ENCODE data around the gene CALB2.
A peak's percentile ranks its signal among the peaks of the same experiment; 100 is the strongest.

CALB2 gene

DNA sequence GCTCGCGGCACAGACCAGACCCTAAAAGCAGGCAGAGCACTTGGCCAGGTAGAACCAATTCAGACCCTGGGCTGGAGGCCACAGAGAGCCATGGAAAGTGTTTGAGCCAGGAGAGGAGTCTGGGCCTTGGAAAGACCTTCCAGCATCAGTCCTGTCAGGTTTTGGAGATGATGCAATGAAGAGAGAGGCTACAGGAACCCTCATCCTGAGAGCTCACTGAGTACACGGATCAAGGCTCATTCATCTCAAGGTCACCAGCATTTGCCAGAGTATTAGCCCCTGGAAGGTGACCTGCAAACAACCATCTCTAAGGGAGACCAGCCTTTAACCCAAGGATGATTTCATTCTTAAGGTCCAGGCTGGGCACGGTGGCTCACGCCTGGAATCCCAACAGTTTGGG is 55.5 kb downstream of the CALB2 start:
- no peak overlapping the region for H3K4me3 ChIP-seq (ENCODE audit: low read depth, low read length)
- TF ChIP-seq, protein P1, sequence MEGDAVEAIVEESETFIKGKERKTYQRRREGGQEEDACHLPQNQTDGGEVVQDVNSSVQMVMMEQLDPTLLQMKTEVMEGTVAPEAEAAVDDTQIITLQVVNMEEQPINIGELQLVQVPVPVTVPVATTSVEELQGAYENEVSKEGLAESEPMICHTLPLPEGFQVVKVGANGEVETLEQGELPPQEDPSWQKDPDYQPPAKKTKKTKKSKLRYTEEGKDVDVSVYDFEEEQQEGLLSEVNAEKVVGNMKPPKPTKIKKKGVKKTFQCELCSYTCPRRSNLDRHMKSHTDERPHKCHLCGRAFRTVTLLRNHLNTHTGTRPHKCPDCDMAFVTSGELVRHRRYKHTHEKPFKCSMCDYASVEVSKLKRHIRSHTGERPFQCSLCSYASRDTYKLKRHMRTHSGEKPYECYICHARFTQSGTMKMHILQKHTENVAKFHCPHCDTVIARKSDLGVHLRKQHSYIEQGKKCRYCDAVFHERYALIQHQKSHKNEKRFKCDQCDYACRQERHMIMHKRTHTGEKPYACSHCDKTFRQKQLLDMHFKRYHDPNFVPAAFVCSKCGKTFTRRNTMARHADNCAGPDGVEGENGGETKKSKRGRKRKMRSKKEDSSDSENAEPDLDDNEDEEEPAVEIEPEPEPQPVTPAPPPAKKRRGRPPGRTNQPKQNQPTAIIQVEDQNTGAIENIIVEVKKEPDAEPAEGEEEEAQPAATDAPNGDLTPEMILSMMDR (IDR thresholded peaks at IDR 0.05; ENCODE audit: low read depth, low read length) = no peak

DNA sequence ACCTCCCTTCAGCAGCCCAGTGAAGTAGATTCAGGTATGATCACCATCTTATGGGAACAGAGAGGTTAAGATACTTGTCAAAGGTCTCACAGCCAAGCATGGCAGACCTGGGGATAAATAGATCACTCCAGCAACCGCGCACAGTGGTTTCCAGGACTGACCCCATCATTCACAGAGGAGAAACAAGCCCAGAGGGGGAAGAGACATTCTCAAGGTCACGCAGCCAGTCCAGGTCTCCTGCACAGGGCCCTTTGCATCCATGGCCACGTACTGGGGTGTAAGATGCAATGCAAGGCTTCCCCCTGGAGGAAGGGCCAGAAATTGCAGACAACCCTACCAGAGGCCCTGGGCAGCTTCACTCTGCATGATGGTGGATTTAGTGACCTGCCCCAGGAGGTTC is 63.4 kb downstream of the CALB2 start:
- no peak overlapping the region for H3K4me3 ChIP-seq (ENCODE audit: low read depth, low read length)
- TF ChIP-seq, protein P1 (IDR thresholded peaks at IDR 0.05; ENCODE audit: low read depth, low read length) = peak; percentile 18; the same call in 1 of the 2 replicates

DNA sequence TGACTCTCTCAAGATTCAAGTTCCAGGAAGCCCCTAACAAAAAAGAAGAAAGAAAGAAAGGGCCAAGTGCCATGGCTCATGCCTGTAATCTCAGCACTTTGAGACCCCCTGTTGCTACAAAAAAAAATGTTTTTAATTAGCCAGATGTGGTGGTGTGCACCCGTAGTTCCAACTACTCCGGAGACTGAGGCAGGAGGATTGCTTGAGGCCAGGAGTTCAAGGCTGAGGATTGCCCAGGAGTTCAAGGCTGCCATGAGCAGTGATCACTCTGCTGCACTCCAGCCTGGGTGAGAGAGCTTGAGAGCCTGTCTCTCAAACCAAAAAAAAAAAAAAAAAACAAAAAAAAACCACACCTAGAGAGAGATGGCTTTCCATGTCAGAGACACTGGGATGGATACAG is 64.5 kb downstream of the CALB2 start:
- TF ChIP-seq, protein P1 (IDR thresholded peaks at IDR 0.05; ENCODE audit: low read depth, low read length) = no peak
- H3K4me3 ChIP-seq (ENCODE audit: low read depth, low read length) = no peak overlapping the region

DNA sequence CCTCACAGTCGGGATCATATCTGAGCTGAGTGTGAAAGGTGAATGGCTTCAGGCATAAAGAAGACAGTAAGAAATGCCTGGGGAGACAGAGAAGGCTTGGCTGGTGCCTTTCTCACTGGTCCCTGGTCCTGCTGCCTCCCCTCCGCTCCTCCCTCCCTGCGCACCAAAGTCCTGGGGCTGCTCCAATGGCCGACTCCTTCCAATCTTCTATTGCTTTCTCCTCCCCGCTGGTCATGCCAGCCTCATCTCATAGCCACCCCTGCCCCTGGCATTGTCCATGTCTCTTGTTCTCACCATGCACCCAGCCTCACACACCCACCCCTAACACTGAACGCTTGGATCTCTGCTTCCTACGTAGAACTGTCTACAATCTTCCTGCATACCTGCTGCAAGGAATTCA is 65.3 kb downstream of the CALB2 start:
- H3K4me3 ChIP-seq (ENCODE audit: low read depth, low read length) = no peak overlapping the region
- TF ChIP-seq, protein P1 (IDR thresholded peaks at IDR 0.05; ENCODE audit: low read depth, low read length) = no peak

DNA sequence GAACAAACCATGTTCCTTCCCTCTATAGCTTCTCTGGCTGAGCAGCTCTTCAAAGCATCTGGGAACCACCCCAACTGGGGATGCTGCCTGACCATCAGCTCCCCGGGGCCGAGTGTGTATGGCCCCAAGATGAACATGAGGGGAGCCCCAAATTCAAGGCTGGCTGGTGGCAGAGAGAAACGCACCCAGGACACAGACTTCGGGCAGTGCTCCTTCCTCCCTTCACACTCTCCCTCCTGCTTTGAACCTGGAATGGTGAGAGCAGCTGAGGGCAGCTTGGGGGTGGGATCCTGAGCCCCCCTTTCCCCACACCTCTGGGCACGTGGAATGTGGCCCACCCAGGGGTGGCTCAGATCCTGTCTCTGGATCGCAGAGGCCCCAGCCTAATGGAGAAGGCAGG is 66.1 kb downstream of the CALB2 start:
- TF ChIP-seq, protein P1 (IDR thresholded peaks at IDR 0.05; ENCODE audit: low read depth, low read length) = no peak
- no peak overlapping the region for H3K4me3 ChIP-seq (ENCODE audit: low read depth, low read length)

DNA sequence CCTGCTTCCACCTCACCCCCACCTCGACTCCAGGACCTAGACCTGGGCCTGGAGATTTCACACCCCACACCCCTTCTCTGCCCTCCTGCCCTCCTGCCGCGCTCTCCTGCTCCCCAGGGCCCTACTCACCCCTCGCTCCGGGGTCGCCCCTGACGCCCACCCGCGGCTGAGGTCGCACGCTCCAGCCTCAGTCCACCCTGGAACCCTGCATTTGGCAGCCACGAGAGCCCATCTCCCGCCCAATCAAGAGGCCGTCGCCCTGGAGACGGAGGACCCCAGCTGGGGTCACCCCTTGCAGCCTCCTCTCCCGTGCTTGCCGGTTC is 67.2 kb downstream of the CALB2 start:
- TF ChIP-seq, protein P1 (IDR thresholded peaks at IDR 0.05; ENCODE audit: low read depth, low read length) = no peak

DNA sequence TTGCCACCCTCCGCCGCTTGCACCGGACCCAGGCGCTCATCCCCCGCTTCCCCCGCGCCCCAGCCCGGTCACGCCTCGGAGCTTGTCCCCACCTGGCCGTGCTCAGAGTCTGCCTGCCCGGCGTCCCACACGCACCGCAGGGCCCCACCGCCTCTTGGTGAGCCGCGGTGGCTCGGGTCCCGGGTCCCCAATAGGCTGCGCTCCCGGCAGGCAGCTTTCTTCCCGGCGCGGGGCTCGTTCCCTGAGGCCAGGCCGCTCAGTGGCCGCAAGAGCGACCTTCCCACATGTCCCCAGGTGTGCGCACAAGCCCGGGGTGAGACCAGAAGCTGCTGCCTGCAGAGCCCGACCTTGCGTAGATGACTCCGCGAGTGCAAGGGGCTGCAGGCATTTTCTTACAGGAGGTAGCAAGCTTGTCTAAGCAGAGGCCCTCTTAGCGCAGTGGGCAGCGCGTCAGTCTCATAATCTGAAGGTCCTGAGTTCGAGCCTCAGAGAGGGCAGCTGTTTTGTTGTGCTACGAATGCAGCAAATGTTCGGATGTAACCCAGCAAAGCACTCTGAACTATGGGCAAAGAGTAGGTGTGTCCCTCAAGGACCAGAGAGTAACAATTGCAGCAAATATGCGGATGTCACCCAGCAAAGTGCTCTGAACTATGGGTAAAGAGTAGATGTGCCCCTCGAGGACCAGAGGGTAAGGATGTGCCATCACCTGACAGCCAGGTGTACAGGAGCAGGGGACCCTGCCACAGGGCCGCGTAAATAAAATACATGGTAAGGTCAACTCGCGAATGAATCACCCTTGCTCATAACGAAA is 67.8 kb downstream of the CALB2 start:
- TF ChIP-seq, protein P1 (IDR thresholded peaks at IDR 0.05; ENCODE audit: low read depth, low read length) = no peak
- H3K4me3 ChIP-seq (ENCODE audit: low read depth, low read length) = peak overlapping the region; percentile 44; the same call in 1 of the 2 replicates

More for the DNA sequence above, 67.2 kb downstream of the CALB2 start:
- peak overlapping the region; percentile 44; the same call in 1 of the 2 replicates for H3K4me3 ChIP-seq (ENCODE audit: low read depth, low read length)
